ENCODE data around the gene TMEM184C.

DNA sequence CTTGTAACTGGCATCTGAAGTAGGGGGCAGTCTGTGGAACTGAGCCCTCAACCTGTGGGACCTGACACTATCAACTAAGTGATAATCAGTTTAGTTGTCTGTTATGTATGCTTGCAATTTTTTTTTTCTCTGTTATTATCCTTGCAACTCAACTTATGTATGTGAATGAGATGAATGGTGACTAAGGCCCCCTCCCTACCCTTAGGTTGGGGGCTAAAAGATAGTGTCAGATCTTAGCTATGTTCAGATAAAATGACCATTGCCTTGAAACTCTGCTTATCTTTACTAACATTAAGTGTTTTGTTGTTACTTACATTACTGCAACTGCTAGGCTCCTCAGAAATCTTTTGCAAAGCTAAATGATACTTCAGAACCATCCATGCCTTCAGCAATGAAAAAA, 31.5 kb downstream of the TMEM184C start:
- TF ChIP-seq, protein P1, sequence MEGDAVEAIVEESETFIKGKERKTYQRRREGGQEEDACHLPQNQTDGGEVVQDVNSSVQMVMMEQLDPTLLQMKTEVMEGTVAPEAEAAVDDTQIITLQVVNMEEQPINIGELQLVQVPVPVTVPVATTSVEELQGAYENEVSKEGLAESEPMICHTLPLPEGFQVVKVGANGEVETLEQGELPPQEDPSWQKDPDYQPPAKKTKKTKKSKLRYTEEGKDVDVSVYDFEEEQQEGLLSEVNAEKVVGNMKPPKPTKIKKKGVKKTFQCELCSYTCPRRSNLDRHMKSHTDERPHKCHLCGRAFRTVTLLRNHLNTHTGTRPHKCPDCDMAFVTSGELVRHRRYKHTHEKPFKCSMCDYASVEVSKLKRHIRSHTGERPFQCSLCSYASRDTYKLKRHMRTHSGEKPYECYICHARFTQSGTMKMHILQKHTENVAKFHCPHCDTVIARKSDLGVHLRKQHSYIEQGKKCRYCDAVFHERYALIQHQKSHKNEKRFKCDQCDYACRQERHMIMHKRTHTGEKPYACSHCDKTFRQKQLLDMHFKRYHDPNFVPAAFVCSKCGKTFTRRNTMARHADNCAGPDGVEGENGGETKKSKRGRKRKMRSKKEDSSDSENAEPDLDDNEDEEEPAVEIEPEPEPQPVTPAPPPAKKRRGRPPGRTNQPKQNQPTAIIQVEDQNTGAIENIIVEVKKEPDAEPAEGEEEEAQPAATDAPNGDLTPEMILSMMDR (IDR thresholded peaks at IDR 0.05) = no peak
- no peak for TF ChIP-seq POLR2A (IDR thresholded peaks at IDR 0.05)
